GM10248 (cell line): ENCODE results near the gene SHMT1.
"Not testable (repeated sequence)": the region's sequence is repeated elsewhere in the genome, so short reads cannot be mapped to it uniquely, and the experiment has no call there.

Source experiments
- CTCF ChIA-PET: fragments of 300-600 bp; sonication (Branson Sonifier 250); formaldehyde crosslinking; extraction: SDS; loops from one replicate; lab custom pipeline; 2021; ENCODE audit warnings: antibody characterized with exemption; lab: Yijun Ruan, JAX
- POLR2A ChIA-PET: fragments of 350-650 bp; sonication (Branson Sonifier 250); formaldehyde crosslinking; extraction: SDS; loops from one replicate; lab custom pipeline; 2020; ENCODE audit warnings: antibody characterized with exemption; lab: Yijun Ruan, JAX
- DNase-seq: peaks from one replicate; pipeline ENCODE4 v3.0.0; 2012; ENCODE audit errors: extremely low spot score
- TF ChIP-seq, protein P1 (sequence below): IDR thresholded peaks from 2 replicates; pipeline ENCODE4 v1.5.1; 2012; ENCODE audit warnings: mild to moderate bottlenecking, low read depth; ENCODE audit errors: extremely low read depth, missing control alignments, control extremely low read depth

The SHMT1 gene

DNA sequence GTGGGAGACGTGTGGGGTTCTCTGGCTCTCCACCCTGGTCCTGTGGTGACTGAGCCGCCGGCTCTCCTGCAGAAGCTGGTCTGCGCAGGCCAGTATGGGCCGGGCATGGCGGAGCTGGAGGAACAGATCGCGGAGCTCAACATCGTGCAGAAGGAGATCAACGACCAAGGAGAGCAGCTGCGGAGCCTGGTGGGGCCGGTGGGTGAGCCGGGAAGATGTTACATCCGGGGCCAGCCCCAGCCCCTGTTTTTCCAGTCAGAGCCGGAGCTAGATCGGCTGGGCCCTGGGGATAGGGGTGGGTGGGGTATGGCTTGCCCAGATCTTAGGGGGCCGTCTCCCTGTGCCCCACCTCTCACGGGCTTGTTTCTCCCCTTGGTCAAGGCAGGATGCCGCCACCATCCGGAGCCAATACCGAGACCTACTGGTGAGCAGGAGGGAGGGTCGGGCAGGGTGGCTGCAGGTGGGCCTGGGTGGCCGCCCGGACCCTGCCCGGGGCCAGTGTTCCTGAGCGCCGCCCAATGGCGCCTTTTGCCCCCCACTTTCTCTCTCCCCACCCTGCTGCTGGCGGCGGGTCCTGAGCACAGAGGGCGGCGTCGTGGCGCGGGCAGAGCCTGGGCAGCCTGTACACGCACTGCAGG, 19.2 kb upstream of the SHMT1 start:
- CTCF ChIA-PET, result no interaction called here
- POLR2A ChIA-PET, result no interaction called here
- TF ChIP-seq, protein P1, sequence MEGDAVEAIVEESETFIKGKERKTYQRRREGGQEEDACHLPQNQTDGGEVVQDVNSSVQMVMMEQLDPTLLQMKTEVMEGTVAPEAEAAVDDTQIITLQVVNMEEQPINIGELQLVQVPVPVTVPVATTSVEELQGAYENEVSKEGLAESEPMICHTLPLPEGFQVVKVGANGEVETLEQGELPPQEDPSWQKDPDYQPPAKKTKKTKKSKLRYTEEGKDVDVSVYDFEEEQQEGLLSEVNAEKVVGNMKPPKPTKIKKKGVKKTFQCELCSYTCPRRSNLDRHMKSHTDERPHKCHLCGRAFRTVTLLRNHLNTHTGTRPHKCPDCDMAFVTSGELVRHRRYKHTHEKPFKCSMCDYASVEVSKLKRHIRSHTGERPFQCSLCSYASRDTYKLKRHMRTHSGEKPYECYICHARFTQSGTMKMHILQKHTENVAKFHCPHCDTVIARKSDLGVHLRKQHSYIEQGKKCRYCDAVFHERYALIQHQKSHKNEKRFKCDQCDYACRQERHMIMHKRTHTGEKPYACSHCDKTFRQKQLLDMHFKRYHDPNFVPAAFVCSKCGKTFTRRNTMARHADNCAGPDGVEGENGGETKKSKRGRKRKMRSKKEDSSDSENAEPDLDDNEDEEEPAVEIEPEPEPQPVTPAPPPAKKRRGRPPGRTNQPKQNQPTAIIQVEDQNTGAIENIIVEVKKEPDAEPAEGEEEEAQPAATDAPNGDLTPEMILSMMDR, result no peak
- DNase-seq, result no peak

DNA sequence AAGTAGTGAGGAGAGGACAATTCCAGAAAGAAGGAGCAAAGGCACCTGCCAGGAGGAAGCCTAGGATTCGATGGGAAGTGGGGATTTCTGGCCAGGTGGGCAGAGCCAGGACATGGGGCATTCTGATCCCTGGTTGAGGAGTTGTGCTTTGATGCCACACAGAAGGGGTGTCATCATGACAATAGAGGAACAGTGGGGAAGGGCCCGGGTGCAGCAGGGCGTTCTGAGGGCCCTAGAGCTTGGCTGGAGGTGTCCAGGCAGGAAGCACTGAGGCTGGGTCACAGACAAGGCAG, 18.5 kb upstream of the SHMT1 start:
- DNase-seq, result no peak
- TF ChIP-seq, protein P1, result no peak
- CTCF ChIA-PET, result no interaction called here
- POLR2A ChIA-PET, result no interaction called here

DNA sequence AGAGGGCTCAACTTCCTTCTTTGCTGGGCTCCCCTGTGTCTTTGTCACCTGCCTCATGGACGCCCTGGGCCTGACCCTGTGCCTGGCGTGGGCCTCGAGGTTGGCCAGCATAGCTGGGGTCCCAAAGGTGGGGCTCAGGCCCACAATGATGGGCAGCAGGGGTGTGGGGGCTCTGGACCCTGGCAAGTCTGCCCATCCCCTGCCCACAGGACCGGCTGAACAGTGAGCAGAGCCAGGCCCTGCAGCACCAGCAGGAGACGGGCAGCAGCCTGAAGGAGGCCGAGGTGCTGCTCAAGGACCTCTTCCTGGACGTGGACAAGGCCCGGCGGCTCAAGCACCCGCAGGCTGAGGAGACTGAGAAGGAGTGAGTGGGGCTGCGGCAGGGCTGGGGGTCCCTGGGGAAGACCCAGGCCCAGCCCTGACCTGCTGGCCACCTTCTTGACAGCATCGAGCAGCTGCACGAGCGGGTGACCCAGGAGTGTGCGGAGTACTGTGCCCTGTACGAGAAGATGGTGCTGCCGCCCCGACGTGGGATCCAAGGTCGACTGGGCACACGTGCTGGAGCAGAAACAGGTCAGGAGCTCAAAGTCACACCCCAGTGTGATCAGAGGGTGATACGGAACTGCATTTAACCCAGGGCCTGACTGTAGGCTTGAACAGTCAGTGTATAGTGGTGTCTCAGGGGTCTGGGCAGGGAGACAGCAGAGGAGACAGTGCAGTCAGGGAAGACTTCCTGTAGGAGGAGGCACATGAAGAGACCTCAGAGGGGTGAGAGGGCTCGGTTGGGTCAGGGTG, 18.0 kb upstream of the SHMT1 start:
- DNase-seq, result no peak
- TF ChIP-seq, protein P1, result no peak
- POLR2A ChIA-PET, result no interaction called here
- CTCF ChIA-PET, result no interaction called here

DNA sequence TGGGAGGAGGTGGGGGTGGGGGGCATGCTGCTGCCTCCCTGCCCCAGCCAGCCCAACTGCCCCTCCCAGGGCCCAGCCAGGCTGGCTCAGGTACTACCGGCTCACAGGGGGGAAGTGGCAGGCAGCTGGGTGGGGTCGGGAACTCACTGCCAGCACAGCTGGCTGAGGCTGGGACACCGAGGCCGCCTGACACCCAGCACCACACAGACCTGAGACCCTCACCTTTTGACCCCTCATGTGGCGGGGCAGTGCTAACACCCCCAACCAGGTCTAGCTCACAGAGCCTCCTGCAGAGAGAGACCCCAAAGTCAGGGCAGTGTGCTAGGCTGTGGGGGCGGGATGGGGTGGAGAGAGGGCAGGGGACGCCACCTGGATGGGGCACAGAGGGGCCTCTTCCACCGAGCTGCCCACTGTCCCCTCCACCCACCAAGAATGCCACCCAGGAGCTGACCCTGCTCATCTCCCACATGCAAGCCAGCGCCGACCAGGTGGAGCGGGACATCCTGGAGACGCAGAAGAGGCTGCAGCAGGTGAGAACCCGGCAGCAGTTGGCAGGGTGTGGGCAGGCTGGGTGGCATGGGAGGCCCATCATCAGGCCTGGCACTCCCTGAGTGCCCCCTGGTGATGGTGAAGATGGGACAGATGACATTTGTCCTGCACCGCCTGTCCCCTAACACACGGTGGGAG, 17.3 kb upstream of the SHMT1 start:
- POLR2A ChIA-PET, result no interaction called here
- TF ChIP-seq, protein P1, result no peak
- no peak for DNase-seq
- CTCF ChIA-PET, result no interaction called here

DNA sequence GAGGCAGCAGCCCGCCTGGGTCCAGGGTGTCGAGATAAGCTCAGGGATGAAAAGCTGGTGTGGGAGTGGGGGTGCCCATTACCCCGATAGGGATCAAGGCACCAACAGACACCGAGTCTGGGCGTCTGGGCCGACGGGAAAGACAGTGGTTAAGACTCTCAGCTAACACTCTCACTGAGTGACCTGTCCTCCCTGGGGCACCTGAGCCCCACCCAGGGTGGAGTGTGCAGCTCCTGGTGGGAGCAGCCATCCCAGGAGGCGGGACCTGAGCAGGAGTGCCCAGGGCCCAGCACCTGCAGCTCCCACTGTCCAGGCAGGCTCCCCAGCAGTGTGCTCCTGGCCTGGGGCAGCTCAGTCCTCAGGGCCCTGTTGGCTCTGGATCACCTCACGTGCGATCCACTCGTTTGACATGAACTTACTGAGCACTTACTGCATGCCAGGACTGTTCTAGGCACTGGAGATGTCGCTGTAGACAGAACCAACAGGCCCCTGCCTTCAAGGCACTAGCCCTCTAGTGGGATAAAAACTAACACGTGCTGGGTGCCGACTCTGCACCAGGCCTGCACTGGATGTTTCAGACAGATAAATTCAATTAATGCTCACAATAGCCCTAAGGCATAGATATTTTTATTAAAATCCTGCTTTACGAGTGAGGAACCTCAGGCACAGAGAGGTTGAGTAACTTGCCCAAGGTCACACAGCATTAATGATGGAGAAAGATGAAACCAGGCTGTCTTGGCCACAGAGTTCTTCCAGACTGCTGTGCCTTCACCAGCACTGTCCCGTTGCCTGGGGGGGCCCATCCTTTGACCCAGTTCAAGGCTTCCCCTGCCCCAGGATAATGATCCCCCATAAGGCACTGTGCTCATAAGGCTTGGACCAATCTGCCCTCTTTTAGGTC, 16.1 kb upstream of the SHMT1 start:
- TF ChIP-seq, protein P1, result no peak
- ChIA-PET CTCF (no interaction called here), POLR2A (interaction anchor here (0.6 kb wide), 1 partner anchor 18 kb away, joined by 5 read pairs; no protein-coding TSS in a partner anchor)
- DNase-seq, result no peak

DNA sequence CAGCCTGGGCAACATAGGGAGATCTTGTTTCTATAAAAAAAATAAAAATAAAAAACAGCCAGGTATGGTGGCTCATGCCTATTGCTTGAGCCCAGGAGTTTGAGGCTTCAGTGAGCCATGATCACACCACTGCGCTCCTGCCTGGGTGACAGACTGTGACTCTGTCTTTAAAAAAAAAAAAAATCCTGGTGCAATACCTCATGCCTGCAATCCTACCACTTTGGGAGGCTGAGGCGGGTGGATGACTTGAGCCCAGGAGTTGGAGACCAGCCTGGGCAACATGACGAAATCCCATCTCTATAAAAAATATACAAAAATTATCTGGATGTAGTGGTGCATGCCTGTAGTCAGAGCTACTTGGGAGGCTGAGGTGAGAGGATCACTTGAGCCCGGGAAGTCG, 15.3 kb upstream of the SHMT1 start:
- CTCF ChIA-PET, DNase-seq: not testable (repeated sequence)
- POLR2A ChIA-PET, result interaction anchor here (0.6 kb wide), 1 partner anchor 17 kb away, joined by 5 read pairs; no protein-coding TSS in a partner anchor
